ENCODE data around the gene CLIP1. TPM values are rescaled to one million over a fixed set of nuclear protein-coding genes. Genes with fewer than 3 reads are reported as not detected.

The CLIP1 gene
- total RNA-seq, 4 donors from 2014 or later: 55.7 to 167 (median 86.0) TPM

DNA sequence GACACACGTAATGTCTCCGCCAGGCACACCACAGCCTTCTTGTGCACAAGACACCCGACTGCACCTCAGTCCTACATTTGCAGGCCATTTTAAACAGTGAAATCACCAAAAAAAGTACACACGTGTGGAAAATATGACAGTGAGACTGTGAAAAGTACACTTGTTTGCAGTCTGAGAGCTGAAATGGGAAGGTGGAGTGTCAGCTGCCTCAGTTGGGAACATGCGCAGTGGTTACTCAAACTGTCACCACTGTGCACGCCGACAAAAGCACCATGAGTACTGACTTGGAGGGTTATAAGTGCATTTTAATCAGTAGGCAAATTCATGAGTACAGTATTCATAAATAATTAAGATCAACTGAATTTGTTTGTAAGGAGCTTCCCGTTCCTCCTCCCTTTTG, 171.9 kb downstream of the CLIP1 start:
- no peaks in the 10 kb centered on the region for H3K27me3 ChIP-seq
- no peak overlapping the region for H3K27ac ChIP-seq
- H3K36me3 ChIP-seq: peaks cover 0 to 50% (median 0%) of the 10 kb centered on the region in 3 donors
- no peaks in the 10 kb centered on the region for H3K9me3 ChIP-seq
- no peak for DNase-seq
- TF ChIP-seq, protein P1, sequence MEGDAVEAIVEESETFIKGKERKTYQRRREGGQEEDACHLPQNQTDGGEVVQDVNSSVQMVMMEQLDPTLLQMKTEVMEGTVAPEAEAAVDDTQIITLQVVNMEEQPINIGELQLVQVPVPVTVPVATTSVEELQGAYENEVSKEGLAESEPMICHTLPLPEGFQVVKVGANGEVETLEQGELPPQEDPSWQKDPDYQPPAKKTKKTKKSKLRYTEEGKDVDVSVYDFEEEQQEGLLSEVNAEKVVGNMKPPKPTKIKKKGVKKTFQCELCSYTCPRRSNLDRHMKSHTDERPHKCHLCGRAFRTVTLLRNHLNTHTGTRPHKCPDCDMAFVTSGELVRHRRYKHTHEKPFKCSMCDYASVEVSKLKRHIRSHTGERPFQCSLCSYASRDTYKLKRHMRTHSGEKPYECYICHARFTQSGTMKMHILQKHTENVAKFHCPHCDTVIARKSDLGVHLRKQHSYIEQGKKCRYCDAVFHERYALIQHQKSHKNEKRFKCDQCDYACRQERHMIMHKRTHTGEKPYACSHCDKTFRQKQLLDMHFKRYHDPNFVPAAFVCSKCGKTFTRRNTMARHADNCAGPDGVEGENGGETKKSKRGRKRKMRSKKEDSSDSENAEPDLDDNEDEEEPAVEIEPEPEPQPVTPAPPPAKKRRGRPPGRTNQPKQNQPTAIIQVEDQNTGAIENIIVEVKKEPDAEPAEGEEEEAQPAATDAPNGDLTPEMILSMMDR (IDR thresholded peaks at IDR 0.05): no peak
- TF ChIP-seq POLR2A (IDR thresholded peaks at IDR 0.05): no peak
- H3K4me1 ChIP-seq: no peaks in the 10 kb centered on the region
- H3K4me3 ChIP-seq: no peak overlapping the region

DNA sequence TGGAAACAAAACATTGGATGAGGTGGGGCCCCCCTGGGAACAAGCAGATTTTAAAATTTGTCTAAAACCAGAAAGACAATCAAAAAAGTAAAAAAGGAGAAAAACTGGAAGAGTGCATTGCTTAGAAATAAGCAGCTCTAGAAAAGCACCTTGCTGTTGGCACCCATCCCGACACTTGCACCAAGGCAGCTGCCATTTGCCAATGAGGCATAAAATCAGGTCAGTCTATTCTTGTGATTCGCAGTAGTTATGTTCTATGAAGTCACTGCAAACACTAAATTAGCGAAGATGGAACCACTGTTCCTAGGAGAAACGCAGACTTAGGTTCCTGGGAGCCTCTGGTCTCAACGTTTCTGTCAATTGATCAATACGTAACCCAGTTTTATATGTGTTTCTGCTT, 172.4 kb downstream of the CLIP1 start:
- Histone ChIP-seq H3K9me3 (no peaks in the 10 kb centered on the region), H3K36me3 (peaks cover 0 to 50% (median 0%) of the 10 kb centered on the region in 3 donors), H3K27me3 (no peaks in the 10 kb centered on the region), H3K4me1 (no peaks in the 10 kb centered on the region), H3K27ac (no peak overlapping the region), H3K4me3 (no peak overlapping the region)
- DNase-seq: no peak
- no peak for TF ChIP-seq POLR2A (IDR thresholded peaks at IDR 0.05)
- TF ChIP-seq, protein P1 (IDR thresholded peaks at IDR 0.05): no peak

GRCh38 chr12:122245553-122245952, 176.9 kb downstream of the CLIP1 start:
- Histone ChIP-seq H3K27ac (peak overlapping the region in 3 of 4 donors; percentile 23 to 58 (median 44)), H3K27me3 (no peaks in the 10 kb centered on the region)

GRCh38 chr12:122244565-122245371, 177.7 kb downstream of the CLIP1 start:
- Histone ChIP-seq H3K9me3 (no peaks in the 10 kb centered on the region), H3K27me3 (no peaks in the 10 kb centered on the region), H3K27ac (peak overlapping the region in 3 of 4 donors; percentile 23 to 58 (median 44)), H3K36me3 (peaks cover 0 to 67% (median 0%) of the 10 kb centered on the region in 3 donors), H3K4me3 (peak overlapping the region; percentile 6 to 24 (median 14)), H3K4me1 (no peaks in the 10 kb centered on the region)
- no peak for DNase-seq
- TF ChIP-seq POLR2A (IDR thresholded peaks at IDR 0.05): no peak
- TF ChIP-seq, protein P1 (IDR thresholded peaks at IDR 0.05): no peak

More at GRCh38 chr12:122245553-122245952, 176.9 kb downstream of the CLIP1 start:
- peaks cover 0 to 67% (median 0%) of the 10 kb centered on the region in 3 donors for H3K36me3 ChIP-seq
- TF ChIP-seq, protein P1 (IDR thresholded peaks at IDR 0.05): no peak
- TF ChIP-seq POLR2A (IDR thresholded peaks at IDR 0.05): no peak
- H3K9me3 ChIP-seq: no peaks in the 10 kb centered on the region
- H3K4me1 ChIP-seq: no peaks in the 10 kb centered on the region
- DNase-seq: no peak
- H3K4me3 ChIP-seq: no peak overlapping the region

GRCh38 chr12:122243965-122244364, 178.5 kb downstream of the CLIP1 start:
- no peak overlapping the region for H3K4me3 ChIP-seq
- DNase-seq: no peak
- no peaks in the 10 kb centered on the region for H3K4me1 ChIP-seq
- peak overlapping the region in 3 of 4 donors; percentile 19 to 58 (median 19) for H3K27ac ChIP-seq
- H3K27me3 ChIP-seq: no peaks in the 10 kb centered on the region
- H3K36me3 ChIP-seq: peaks cover 0 to 65% (median 0%) of the 10 kb centered on the region in 3 donors
- TF ChIP-seq POLR2A (IDR thresholded peaks at IDR 0.05): no peak
- TF ChIP-seq, protein P1 (IDR thresholded peaks at IDR 0.05): no peak
- H3K9me3 ChIP-seq: no peaks in the 10 kb centered on the region

Measured in Peyer's patch (tissue), 4 donors.